Measurements from ENCODE around the gene PCSK4. TPM values are rescaled to one million over a fixed set of nuclear protein-coding genes. Genes with fewer than 3 reads are reported as not detected.

Gene PCSK4
- total and polyA plus RNA-seq, 9 of the 15 experiments (the other 6 are each of a cell fraction or from before 2014, with no cell fraction given): 0.01 to 9.1 (median 2.1) TPM; not detected in 1

DNA sequence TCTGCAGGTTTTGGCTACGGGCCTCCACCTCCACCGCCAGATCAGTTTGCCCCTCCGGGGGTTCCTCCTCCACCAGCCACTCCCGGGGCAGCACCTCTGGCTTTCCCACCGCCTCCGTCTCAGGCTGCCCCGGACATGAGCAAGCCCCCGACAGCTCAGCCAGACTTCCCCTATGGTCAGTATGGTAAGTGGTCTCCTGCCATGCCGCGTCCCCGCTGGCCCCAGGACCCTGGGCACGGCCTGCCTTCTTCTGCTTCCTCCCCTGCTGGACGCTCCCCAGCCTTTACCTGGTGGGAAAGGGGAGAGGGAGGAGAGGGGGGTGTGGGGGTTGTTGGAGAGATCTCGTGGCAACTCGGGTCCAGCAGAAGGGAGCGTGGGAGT lies 57.7 kb downstream of the PCSK4 start:
- peaks cover 3% of the 10 kb centered on the region for H3K9me1 ChIP-seq (ENCODE audit: control insufficient read depth, insufficient read depth, low read length)
- intact Hi-C loops (cut with micrococcal nuclease): no loop called here
- no peak overlapping the region; a peak in 1 of 4 replicates for H3K9ac ChIP-seq (ENCODE audit: insufficient read depth in 1 of 2, low read depth in 2 of 2, low read length in 2 of 2)
- FAIRE-seq: no peak
- ChIA-PET CTCF (ENCODE audit: low intra/inter-chr PET ratio) (no interaction called here), POLR2A (interaction anchor here (1.4 to 7.0 kb wide), 2 partner anchors 10 to 17 kb away, joined by 5 to 52 read pairs; no protein-coding TSS in a partner anchor)
- H4K20me1 ChIP-seq (replicated peaks; ENCODE audit: control insufficient read depth, insufficient read depth, low read length): peaks cover 20% of the 10 kb centered on the region
- H3K27ac ChIP-seq (ENCODE audit: extremely low read depth, low read depth, low read length): no peak overlapping the region
- no peak for ATAC-seq
- no peaks in the 10 kb centered on the region for H3K27me3 ChIP-seq (ENCODE audit: control insufficient read depth in 2 of 2, insufficient read depth in 2 of 2, low read length in 2 of 2)
- H3K4me2 ChIP-seq (ENCODE audit: insufficient read depth, low read length): no peak overlapping the region
- peaks cover 77% of the 10 kb centered on the region for H3K36me3 ChIP-seq (ENCODE audit: control insufficient read depth, insufficient read depth, low read length)
- no peak for DNase-seq (ENCODE audit: extremely low read depth in 1 of 4, low spot score in 3 of 4)
- BruUV-seq (replicated peaks): no TSS peak
- H3K79me2 ChIP-seq (ENCODE audit: control insufficient read depth, insufficient read depth, low read length): peaks cover 15% of the 10 kb centered on the region; the same call in 2 of the 3 replicates
- no peak overlapping the region for H3K4me3 ChIP-seq
- H3K9me3 ChIP-seq (replicated peaks; ENCODE audit: control insufficient read depth, insufficient read depth, low read depth, low read length): no peaks in the 10 kb centered on the region
- H3K4me1 ChIP-seq (replicated peaks in 1 of 2; ENCODE audit: control insufficient read depth in 2 of 2, insufficient read depth in 2 of 2, low read length in 2 of 2): peaks cover 13 to 72% of the 10 kb centered on the region in 2 experiments; a peak in 4 of 5 replicates
- 98% methylated on average over 15 of the region's 16 CpGs for WGBS (ENCODE audit: insufficient coverage, low coverage, missing lambda C conversion rate)
- no peak overlapping the region for H2AFZ ChIP-seq (ENCODE audit: low read depth, low read length)
- in situ Hi-C loops (cut with MboI): no loop called here
- no peak for TF ChIP-seq CBX3 (IDR thresholded peaks at IDR 0.05; ENCODE audit: borderline replicate concordance in 1 of 2, low read length in 2 of 2)
- TF ChIP-seq KHSRP (IDR thresholded peaks at IDR 0.05): no peak
- TF ChIP-seq ZNF217 (CRISPR knock-in tag; IDR thresholded peaks at IDR 0.05): no peak
- TF ChIP-seq, protein P1, sequence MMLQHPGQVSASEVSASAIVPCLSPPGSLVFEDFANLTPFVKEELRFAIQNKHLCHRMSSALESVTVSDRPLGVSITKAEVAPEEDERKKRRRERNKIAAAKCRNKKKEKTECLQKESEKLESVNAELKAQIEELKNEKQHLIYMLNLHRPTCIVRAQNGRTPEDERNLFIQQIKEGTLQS (IDR thresholded peaks at IDR 0.05): no peak
- TF ChIP-seq, protein P1 (CRISPR knock-in tag; conservative IDR thresholded peaks at IDR 0.05): no peak
- TF ChIP-seq, protein P2, sequence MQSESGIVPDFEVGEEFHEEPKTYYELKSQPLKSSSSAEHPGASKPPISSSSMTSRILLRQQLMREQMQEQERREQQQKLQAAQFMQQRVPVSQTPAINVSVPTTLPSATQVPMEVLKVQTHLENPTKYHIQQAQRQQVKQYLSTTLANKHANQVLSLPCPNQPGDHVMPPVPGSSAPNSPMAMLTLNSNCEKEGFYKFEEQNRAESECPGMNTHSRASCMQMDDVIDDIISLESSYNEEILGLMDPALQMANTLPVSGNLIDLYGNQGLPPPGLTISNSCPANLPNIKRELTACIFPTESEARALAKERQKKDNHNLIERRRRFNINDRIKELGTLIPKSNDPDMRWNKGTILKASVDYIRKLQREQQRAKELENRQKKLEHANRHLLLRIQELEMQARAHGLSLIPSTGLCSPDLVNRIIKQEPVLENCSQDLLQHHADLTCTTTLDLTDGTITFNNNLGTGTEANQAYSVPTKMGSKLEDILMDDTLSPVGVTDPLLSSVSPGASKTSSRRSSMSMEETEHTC (IDR thresholded peaks at IDR 0.05): no peak
- TF ChIP-seq POLR2G (IDR thresholded peaks at IDR 0.05; ENCODE audit: low read depth, low read length): peak; percentile 11; the same call in 1 of the 2 replicates
- TF ChIP-seq, protein P3, sequence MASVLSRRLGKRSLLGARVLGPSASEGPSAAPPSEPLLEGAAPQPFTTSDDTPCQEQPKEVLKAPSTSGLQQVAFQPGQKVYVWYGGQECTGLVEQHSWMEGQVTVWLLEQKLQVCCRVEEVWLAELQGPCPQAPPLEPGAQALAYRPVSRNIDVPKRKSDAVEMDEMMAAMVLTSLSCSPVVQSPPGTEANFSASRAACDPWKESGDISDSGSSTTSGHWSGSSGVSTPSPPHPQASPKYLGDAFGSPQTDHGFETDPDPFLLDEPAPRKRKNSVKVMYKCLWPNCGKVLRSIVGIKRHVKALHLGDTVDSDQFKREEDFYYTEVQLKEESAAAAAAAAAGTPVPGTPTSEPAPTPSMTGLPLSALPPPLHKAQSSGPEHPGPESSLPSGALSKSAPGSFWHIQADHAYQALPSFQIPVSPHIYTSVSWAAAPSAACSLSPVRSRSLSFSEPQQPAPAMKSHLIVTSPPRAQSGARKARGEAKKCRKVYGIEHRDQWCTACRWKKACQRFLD (CRISPR knock-in tag; IDR thresholded peaks at IDR 0.05): no peak
- TF ChIP-seq ZNF57 (CRISPR knock-in tag; IDR thresholded peaks at IDR 0.05): no peak
- TF ChIP-seq, protein P4, sequence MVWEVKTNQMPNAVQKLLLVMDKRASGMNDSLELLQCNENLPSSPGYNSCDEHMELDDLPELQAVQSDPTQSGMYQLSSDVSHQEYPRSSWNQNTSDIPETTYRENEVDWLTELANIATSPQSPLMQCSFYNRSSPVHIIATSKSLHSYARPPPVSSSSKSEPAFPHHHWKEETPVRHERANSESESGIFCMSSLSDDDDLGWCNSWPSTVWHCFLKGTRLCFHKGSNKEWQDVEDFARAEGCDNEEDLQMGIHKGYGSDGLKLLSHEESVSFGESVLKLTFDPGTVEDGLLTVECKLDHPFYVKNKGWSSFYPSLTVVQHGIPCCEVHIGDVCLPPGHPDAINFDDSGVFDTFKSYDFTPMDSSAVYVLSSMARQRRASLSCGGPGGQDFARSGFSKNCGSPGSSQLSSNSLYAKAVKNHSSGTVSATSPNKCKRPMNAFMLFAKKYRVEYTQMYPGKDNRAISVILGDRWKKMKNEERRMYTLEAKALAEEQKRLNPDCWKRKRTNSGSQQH (CRISPR knock-in tag; IDR thresholded peaks at IDR 0.05): no peak
- TF ChIP-seq POLR2B (IDR thresholded peaks at IDR 0.05; ENCODE audit: low read depth, partially characterized antibody): no peak
- TF ChIP-seq, protein P5, sequence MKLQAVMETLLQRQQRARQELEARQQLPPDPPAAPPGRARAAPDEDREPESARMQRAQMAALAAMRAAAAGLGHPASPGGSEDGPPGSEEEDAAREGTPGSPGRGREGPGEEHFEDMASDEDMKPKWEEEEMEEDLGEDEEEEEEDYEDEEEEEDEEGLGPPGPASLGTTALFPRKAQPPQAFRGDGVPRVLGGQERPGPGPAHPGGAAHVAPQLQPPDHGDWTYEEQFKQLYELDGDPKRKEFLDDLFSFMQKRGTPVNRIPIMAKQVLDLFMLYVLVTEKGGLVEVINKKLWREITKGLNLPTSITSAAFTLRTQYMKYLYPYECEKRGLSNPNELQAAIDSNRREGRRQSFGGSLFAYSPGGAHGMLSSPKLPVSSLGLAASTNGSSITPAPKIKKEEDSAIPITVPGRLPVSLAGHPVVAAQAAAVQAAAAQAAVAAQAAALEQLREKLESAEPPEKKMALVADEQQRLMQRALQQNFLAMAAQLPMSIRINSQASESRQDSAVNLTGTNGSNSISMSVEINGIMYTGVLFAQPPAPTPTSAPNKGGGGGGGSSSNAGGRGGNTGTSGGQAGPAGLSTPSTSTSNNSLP (IDR thresholded peaks at IDR 0.05; ENCODE audit: borderline replicate concordance, low read depth, low read length): no peak
- TF ChIP-seq EWSR1 (IDR thresholded peaks at IDR 0.05; ENCODE audit: borderline replicate concordance, low read depth, partially characterized antibody): no peak
- TF ChIP-seq, protein P6, sequence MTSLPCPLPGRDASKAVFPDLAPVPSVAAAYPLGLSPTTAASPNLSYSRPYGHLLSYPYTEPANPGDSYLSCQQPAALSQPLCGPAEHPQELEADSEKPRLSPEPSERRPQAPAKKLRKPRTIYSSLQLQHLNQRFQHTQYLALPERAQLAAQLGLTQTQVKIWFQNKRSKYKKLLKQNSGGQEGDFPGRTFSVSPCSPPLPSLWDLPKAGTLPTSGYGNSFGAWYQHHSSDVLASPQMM (CRISPR knock-in tag; IDR thresholded peaks at IDR 0.05): no peak
- no peak for TF ChIP-seq CTBP1 (IDR thresholded peaks at IDR 0.05; ENCODE audit: borderline replicate concordance)
